ENCODE results near the gene MGMT. TPM values are rescaled to one million over a fixed set of nuclear protein-coding genes. Genes with fewer than 3 reads are reported as not detected.

MGMT gene
- total and polyA plus RNA-seq, 9 of the 15 experiments (the other 6 are each of a cell fraction or from before 2014, with no cell fraction given): 0.03 to 0.29 (median 0.11) TPM; not detected in 4

DNA sequence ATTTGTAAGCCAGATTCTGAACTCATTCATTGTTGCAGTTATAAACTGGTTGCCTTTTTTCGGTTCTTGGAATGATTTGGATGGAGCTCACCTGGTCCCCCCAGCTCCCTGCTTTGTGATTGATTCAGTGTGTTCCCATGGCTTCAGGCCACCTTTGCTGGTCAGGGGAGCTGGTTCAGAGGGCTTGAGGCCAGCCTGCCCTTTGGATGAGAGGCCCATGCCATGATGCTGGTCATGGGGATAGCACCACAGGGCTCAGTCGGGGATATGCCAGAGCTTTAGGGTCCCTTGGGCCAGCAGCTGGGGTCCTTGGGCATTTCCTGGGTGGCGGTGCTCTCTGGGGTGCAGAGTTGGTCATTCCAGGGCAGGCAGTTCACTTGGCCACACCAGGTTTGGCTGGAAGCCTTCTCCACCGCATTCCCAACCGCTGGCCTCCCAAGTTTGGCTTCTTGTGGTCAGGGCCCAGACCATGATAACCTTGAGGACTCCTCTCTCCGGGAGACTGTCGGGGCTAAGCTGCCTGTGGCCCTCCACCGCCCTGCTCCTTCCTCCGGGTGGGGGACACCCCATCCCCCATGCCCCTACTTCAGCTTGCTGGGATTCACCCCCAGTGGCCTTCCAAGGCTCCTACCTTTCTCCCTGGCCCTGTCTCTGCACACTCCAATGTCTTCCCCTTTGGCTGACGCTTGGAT, 65.1 kb downstream of the MGMT start:
- Histone ChIP-seq H3K9me1 (ENCODE audit: control insufficient read depth, insufficient read depth, low read length) (no peaks in the 10 kb centered on the region), H3K9me3 (replicated peaks; ENCODE audit: control insufficient read depth, insufficient read depth, low read depth, low read length) (no peaks in the 10 kb centered on the region), H3K27me3 (ENCODE audit: control insufficient read depth in 2 of 2, insufficient read depth in 2 of 2, low read length in 2 of 2) (peaks cover 0 to 7% of the 10 kb centered on the region in 2 experiments; a peak in 2 of 5 replicates), H3K4me1 (replicated peaks in 1 of 2; ENCODE audit: control insufficient read depth in 2 of 2, insufficient read depth in 2 of 2, low read length in 2 of 2) (no peaks in the 10 kb centered on the region), H3K27ac (ENCODE audit: extremely low read depth, low read depth, low read length) (no peak overlapping the region), H4K20me1 (replicated peaks; ENCODE audit: control insufficient read depth, insufficient read depth, low read length) (no peaks in the 10 kb centered on the region), H3K36me3 (ENCODE audit: control insufficient read depth, insufficient read depth, low read length) (no peaks in the 10 kb centered on the region), H3K4me2 (ENCODE audit: insufficient read depth, low read length) (no peak overlapping the region), H2AFZ (ENCODE audit: low read depth, low read length) (no peak overlapping the region), H3K9ac (ENCODE audit: insufficient read depth in 1 of 2, low read depth in 2 of 2, low read length in 2 of 2) (no peak overlapping the region), H3K79me2 (ENCODE audit: control insufficient read depth, insufficient read depth, low read length) (no peaks in the 10 kb centered on the region), H3K4me3 (no peak overlapping the region)
- no TSS peak for BruUV-seq (replicated peaks)
- in situ Hi-C loops (cut with MboI): no loop called here
- POLR2A ChIA-PET: no interaction called here
- WGBS (ENCODE audit: insufficient coverage, low coverage, missing lambda C conversion rate): 0% methylated on average over 8 of the region's 10 CpGs
- ATAC-seq: no peak
- FAIRE-seq: no peak
- TF ChIP-seq MCM3 (IDR thresholded peaks at IDR 0.05) (no peak), TCF7L2 (IDR thresholded peaks at IDR 0.05; ENCODE audit: low read depth, low read length) (no peak), MXI1 (IDR thresholded peaks at IDR 0.05; ENCODE audit: low read depth, low read length) (no peak), MCM7 (IDR thresholded peaks at IDR 0.05) (no peak), ERF (CRISPR knock-in tag; IDR thresholded peaks at IDR 0.05) (no peak), ZNF23 (CRISPR knock-in tag; IDR thresholded peaks at IDR 0.05) (no peak), MAZ (CRISPR knock-in tag; conservative IDR thresholded peaks at IDR 0.05 in 1 of 2, IDR thresholded peaks at IDR 0.05 in 1 of 2) (no peak)
- TF ChIP-seq, protein P1, sequence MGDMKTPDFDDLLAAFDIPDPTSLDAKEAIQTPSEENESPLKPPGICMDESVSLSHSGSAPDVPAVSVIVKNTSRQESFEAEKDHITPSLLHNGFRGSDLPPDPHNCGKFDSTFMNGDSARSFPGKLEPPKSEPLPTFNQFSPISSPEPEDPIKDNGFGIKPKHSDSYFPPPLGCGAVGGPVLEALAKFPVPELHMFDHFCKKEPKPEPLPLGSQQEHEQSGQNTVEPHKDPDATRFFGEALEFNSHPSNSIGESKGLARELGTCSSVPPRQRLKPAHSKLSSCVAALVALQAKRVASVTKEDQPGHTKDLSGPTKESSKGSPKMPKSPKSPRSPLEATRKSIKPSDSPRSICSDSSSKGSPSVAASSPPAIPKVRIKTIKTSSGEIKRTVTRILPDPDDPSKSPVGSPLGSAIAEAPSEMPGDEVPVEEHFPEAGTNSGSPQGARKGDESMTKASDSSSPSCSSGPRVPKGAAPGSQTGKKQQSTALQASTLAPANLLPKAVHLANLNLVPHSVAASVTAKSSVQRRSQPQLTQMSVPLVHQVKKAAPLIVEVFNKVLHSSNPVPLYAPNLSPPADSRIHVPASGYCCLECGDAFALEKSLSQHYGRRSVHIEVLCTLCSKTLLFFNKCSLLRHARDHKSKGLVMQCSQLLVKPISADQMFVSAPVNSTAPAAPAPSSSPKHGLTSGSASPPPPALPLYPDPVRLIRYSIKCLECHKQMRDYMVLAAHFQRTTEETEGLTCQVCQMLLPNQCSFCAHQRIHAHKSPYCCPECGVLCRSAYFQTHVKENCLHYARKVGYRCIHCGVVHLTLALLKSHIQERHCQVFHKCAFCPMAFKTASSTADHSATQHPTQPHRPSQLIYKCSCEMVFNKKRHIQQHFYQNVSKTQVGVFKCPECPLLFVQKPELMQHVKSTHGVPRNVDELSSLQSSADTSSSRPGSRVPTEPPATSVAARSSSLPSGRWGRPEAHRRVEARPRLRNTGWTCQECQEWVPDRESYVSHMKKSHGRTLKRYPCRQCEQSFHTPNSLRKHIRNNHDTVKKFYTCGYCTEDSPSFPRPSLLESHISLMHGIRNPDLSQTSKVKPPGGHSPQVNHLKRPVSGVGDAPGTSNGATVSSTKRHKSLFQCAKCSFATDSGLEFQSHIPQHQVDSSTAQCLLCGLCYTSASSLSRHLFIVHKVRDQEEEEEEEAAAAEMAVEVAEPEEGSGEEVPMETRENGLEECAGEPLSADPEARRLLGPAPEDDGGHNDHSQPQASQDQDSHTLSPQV (IDR thresholded peaks at IDR 0.05): no peak
- TF ChIP-seq, protein P2, sequence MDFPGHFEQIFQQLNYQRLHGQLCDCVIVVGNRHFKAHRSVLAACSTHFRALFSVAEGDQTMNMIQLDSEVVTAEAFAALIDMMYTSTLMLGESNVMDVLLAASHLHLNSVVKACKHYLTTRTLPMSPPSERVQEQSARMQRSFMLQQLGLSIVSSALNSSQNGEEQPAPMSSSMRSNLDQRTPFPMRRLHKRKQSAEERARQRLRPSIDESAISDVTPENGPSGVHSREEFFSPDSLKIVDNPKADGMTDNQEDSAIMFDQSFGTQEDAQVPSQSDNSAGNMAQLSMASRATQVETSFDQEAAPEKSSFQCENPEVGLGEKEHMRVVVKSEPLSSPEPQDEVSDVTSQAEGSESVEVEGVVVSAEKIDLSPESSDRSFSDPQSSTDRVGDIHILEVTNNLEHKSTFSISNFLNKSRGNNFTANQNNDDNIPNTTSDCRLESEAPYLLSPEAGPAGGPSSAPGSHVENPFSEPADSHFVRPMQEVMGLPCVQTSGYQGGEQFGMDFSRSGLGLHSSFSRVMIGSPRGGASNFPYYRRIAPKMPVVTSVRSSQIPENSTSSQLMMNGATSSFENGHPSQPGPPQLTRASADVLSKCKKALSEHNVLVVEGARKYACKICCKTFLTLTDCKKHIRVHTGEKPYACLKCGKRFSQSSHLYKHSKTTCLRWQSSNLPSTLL (IDR thresholded peaks at IDR 0.05): no peak
- intact Hi-C loops (cut with micrococcal nuclease): no loop called here
- CTCF ChIA-PET (ENCODE audit: low intra/inter-chr PET ratio): no interaction called here
- no peak for DNase-seq (ENCODE audit: extremely low read depth in 1 of 4, low spot score in 3 of 4)

Measured in K562 (cell line).